Keratinocyte (primary cell): ENCODE results near the gene AIG1. TPM values are rescaled to one million over a fixed set of nuclear protein-coding genes. Genes with fewer than 3 reads are reported as not detected.

Experiments
- DNase-seq: peaks from one replicate; pipeline ENCODE4 v3.0.0-alpha.2; 2011; ENCODE audit warnings: low read depth, missing footprints, low spot score
- FAIRE-seq: peaks from 2 replicates; lab custom pipeline; 2011; peaks lifted over from hg19 to GRCh38; lab: Jason Lieb, UNC
- H2AFZ ChIP-seq: 2 replicates; pipeline ENCODE4 v1.6.0; 2012; ENCODE audit warnings: low read length, control low read depth, inconsistent platforms; ENCODE audit not compliant: control insufficient read depth
- H3K27ac ChIP-seq: 2 replicates; pipeline ENCODE4 v1.5.1; 2011; ENCODE audit warnings: low read length; ENCODE audit not compliant: control insufficient read depth, insufficient read depth
- H3K27me3 ChIP-seq: 3 replicates; pipeline ENCODE4 v1.6.0; 2011; ENCODE audit warnings: low read length; ENCODE audit not compliant: control insufficient read depth, insufficient read depth; ENCODE audit errors: extremely low read depth
- H3K36me3 ChIP-seq, 2 experiments: 2 replicates in 1 of 2; 3 replicates in 1 of 2; pipeline ENCODE4 v1.5.1; 2011; ENCODE audit warnings: low read length in 2 of 2, mild to moderate bottlenecking in 1 of 2; ENCODE audit not compliant: control insufficient read depth in 2 of 2, insufficient read depth in 2 of 2; ENCODE audit errors: extremely low read depth in 1 of 2
- H3K4me1 ChIP-seq: 3 replicates; pipeline ENCODE4 v1.5.1; 2011; ENCODE audit warnings: low read length; ENCODE audit not compliant: control insufficient read depth, insufficient read depth; ENCODE audit errors: extremely low read depth
- H3K4me2 ChIP-seq: 3 replicates; pipeline ENCODE4 v1.6.0; 2011; ENCODE audit warnings: low read depth, low read length; ENCODE audit not compliant: control insufficient read depth, insufficient read depth; ENCODE audit errors: extremely low read depth
- H3K4me3 ChIP-seq, 3 experiments: fragments of 200-600 bp in 1 of 3; sonication (generic) in 1 of 3; 2 replicates in 2 of 3; 3 replicates in 1 of 3; pipeline ENCODE4 v1.5.1; 2011 to 2016; ENCODE audit warnings: low read length in 3 of 3, mild to moderate bottlenecking in 3 of 3, control low read depth in 2 of 3, inconsistent platforms in 1 of 3, low read depth in 1 of 3, mixed read lengths in 1 of 3, mixed run types in 1 of 3, moderate library complexity in 1 of 3; ENCODE audit not compliant: control insufficient read depth in 2 of 3, insufficient read depth in 2 of 3; ENCODE audit errors: extremely low read depth in 1 of 3
- H3K79me2 ChIP-seq: 2 replicates; pipeline ENCODE4 v1.6.0; 2012; ENCODE audit warnings: low read length; ENCODE audit not compliant: control insufficient read depth, insufficient read depth
- H3K9ac ChIP-seq: 3 replicates; pipeline ENCODE4 v1.6.0; 2011; ENCODE audit warnings: low read length; ENCODE audit not compliant: control insufficient read depth, insufficient read depth; ENCODE audit errors: extremely low read depth
- H3K9me1 ChIP-seq: 3 replicates; pipeline ENCODE4 v1.6.0; 2011; ENCODE audit warnings: low read length; ENCODE audit not compliant: control insufficient read depth, insufficient read depth; ENCODE audit errors: extremely low read depth
- H3K9me3 ChIP-seq: 2 replicates; pipeline ENCODE4 v1.5.1; 2012; ENCODE audit warnings: low read depth, low read length; ENCODE audit not compliant: control insufficient read depth
- H4K20me1 ChIP-seq: 3 replicates; pipeline ENCODE4 v1.6.0; 2011; ENCODE audit warnings: low read length; ENCODE audit not compliant: control insufficient read depth, insufficient read depth; ENCODE audit errors: extremely low read depth
- EZH2 ChIP-seq: IDR thresholded peaks from one replicate; pipeline ENCODE4 v1.6.1; 2012; ENCODE audit warnings: inconsistent platforms, mild to moderate bottlenecking, low read length, moderate library complexity
- dilution Hi-C: fragments of 300-500 bp; cut with MboI; formaldehyde crosslinking; loops from one replicate; pipeline ENCODE4 v1.7.0; 2020; ENCODE audit warnings: low sequenced_read_pairs; ENCODE audit not compliant: extremely low pct_ligation_motif_present
- polyA plus RNA-seq, 5 experiments: library from polyadenylated mRNA; depleted of rRNA in 3 of 5; stranded (reverse) in 3 of 5; stranded (forward) in 1 of 5; unstranded in 1 of 5; fragments of >200 nt; gene quantifications; 1 replicate in 1 of 5; 2 replicates in 3 of 5; 3 replicates in 1 of 5; pipeline versions ENCODE4 v1.2.1 to v1.2.3, GENCODE V29; 2011 to 2012; ENCODE audit warnings: missing spikeins in 2 of 5, low read depth in 1 of 5, low replicate concordance in 1 of 5
- TF ChIP-seq, protein P1 (sequence below), 3 experiments: IDR thresholded peaks in 1 of 3; conservative IDR thresholded peaks in 1 of 3; optimal IDR thresholded peaks in 1 of 3; 2 replicates in 2 of 3; 3 replicates in 1 of 3; pipeline versions ENCODE3 to v1.5.1; 2011; ENCODE audit warnings: low read length in 3 of 3, mild to moderate bottlenecking in 3 of 3, moderate library complexity in 2 of 3, control low read depth in 1 of 3, inconsistent platforms in 1 of 3; ENCODE audit not compliant: insufficient read depth in 2 of 3; ENCODE audit errors: extremely low read depth in 1 of 3

AIG1 gene
- polyA plus RNA-seq, 1 donor (not counting 4 experiments of a cell fraction or from before 2014, with no cell fraction given), result 77.1 TPM

DNA sequence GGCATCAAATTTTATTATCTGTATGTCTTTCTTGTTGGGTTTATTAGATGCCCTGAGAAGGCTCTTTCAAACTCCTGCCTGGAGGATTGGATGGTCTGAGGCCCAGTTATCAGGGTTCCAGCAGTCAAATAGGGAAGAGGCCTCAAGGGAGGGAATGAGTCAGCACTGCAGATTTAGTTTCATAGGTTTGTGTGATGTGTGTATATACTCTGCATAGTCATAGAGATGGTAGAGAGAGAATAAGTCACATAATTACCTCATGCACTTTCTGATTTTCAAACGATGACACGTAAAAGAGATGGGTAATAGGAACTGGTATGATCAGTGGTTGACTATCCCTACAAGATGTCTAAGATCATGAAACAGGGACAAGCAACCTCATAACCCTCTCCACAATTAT is 307.7 kb downstream of the AIG1 start:
- TF ChIP-seq, protein P1, sequence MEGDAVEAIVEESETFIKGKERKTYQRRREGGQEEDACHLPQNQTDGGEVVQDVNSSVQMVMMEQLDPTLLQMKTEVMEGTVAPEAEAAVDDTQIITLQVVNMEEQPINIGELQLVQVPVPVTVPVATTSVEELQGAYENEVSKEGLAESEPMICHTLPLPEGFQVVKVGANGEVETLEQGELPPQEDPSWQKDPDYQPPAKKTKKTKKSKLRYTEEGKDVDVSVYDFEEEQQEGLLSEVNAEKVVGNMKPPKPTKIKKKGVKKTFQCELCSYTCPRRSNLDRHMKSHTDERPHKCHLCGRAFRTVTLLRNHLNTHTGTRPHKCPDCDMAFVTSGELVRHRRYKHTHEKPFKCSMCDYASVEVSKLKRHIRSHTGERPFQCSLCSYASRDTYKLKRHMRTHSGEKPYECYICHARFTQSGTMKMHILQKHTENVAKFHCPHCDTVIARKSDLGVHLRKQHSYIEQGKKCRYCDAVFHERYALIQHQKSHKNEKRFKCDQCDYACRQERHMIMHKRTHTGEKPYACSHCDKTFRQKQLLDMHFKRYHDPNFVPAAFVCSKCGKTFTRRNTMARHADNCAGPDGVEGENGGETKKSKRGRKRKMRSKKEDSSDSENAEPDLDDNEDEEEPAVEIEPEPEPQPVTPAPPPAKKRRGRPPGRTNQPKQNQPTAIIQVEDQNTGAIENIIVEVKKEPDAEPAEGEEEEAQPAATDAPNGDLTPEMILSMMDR (optimal IDR thresholded peaks at IDR 0.05 in 1 of 3, IDR thresholded peaks at IDR 0.05 in 1 of 3, conservative IDR thresholded peaks at IDR 0.05 in 1 of 3; ENCODE audit: extremely low read depth in 1 of 3, insufficient read depth in 2 of 3, low read length in 3 of 3), result no peak
- no peak for TF ChIP-seq EZH2
- H3K36me3 ChIP-seq, result no peaks in the 10 kb centered on the region
- H4K20me1 ChIP-seq, result no peaks in the 10 kb centered on the region
- H3K4me3 ChIP-seq, result no peak overlapping the region
- H3K27me3 ChIP-seq, result no peaks in the 10 kb centered on the region
- no peak overlapping the region for H3K27ac ChIP-seq
- no peak overlapping the region for H3K9ac ChIP-seq
- H3K4me1 ChIP-seq, result no peaks in the 10 kb centered on the region
- DNase-seq (no peak), FAIRE-seq (peak; percentile 39)
- no peaks in the 10 kb centered on the region for H3K9me3 ChIP-seq
- no peaks in the 10 kb centered on the region for H3K79me2 ChIP-seq
- no peak overlapping the region for H3K4me2 ChIP-seq
- dilution Hi-C loops, result no loop called here
- H2AFZ ChIP-seq, result no peak overlapping the region
- H3K9me1 ChIP-seq, result no peaks in the 10 kb centered on the region

GRCh38 chr6:143369971-143370370 is 309.3 kb downstream of the AIG1 start:
- H3K79me2 ChIP-seq, result no peaks in the 10 kb centered on the region
- H3K9ac ChIP-seq, result no peak overlapping the region
- no peak for FAIRE-seq
- no peak for TF ChIP-seq EZH2
- TF ChIP-seq, protein P1 (optimal IDR thresholded peaks at IDR 0.05 in 1 of 3, IDR thresholded peaks at IDR 0.05 in 1 of 3, conservative IDR thresholded peaks at IDR 0.05 in 1 of 3; ENCODE audit: extremely low read depth in 1 of 3, insufficient read depth in 2 of 3, low read length in 3 of 3), result no peak
- H3K4me2 ChIP-seq, result no peak overlapping the region
- H3K9me1 ChIP-seq, result no peaks in the 10 kb centered on the region
- H3K27me3 ChIP-seq, result no peaks in the 10 kb centered on the region
- H2AFZ ChIP-seq, result no peak overlapping the region
- no peak overlapping the region for H3K27ac ChIP-seq
- dilution Hi-C loops, result no loop called here
- no peaks in the 10 kb centered on the region for H3K36me3 ChIP-seq
- no peaks in the 10 kb centered on the region for H3K4me1 ChIP-seq
- no peak for DNase-seq
- no peak overlapping the region for H3K4me3 ChIP-seq
- no peaks in the 10 kb centered on the region for H3K9me3 ChIP-seq
- no peaks in the 10 kb centered on the region for H4K20me1 ChIP-seq
